ENCODE data around the gene PHF21B.
"Not testable (repeated sequence)": the region's sequence is repeated elsewhere in the genome, so short reads cannot be mapped to it uniquely, and the experiment has no call there.

PHF21B gene

GRCh38 chr22:44871782-44872181 lies 138.0 kb downstream of the PHF21B start:
- DNase-seq (ENCODE audit: low read depth): no peak

- no peak for DNase-seq (ENCODE audit: low read depth)
These were observed 139.8 kb downstream of the PHF21B start for GRCh38 chr22:44870021-44870420.

DNA sequence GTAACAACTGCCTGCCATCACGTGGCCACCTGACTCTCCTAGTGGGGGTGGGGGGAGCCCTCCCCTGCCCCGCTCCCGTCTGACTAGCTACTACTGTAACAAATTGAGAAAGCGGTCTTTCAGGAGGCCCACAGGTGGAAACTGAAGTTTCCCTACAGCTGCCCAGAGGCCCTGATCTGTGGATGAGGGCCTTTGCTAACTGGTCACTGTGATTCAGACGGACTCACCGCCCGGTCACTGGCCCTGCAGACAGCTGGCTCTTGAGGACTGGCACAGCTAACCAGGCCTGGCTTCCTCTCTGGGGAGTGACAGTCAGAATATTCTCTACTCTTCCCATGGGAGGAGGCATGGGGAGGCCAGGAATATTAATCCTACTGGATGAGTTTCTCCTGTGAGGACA lies 140.6 kb downstream of the PHF21B start:
- DNase-seq (ENCODE audit: low read depth): no peak

DNA sequence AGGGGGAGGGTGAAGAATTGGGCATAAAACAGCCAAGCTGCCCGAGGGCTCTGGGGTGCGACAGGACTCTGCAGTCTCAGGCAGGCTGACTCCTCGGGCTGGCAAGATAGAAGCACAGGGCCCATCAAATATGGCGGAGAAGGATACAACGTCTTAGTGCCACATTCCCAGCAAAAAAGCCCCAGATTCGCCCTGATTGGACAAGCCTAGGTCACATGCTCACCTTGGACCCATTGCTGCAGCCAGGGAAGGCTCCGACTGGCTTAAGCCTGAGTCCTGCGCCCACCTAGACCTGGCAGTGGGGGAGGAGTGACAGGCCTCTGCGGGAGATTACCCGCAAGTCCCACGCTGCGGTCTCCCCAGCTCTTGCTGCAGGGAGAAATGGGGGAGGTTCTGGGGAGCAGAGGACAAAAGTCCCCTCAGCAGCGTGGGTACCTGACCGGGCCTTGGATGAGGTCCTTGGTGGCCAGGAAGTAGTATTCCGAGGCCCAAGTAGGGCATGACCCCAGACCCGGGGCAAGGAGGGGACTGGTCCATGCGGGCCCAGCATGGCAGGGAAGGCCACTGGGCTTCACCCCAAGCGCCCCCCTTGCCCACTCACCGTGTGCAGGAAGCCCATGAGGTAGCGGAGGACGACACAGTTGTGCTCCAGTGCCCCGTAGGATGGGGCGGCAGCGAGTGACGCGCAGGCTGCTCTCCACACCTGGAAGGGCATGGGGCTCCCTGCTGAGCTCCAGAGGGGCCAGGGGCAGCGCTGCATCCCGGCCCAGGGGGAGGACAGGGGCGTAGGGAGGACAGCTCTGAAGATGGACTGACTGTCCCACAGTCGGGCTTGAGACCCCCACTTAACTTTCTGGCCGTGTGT lies 144.4 kb downstream of the PHF21B start:
- DNase-seq (ENCODE audit: low read depth): no peak

- DNase-seq (ENCODE audit: low read depth): no peak
These were observed 146.6 kb downstream of the PHF21B start for GRCh38 chr22:44862981-44863860.

- no peak for DNase-seq (ENCODE audit: low read depth)
These were observed 147.5 kb downstream of the PHF21B start for GRCh38 chr22:44862281-44862680.

DNA sequence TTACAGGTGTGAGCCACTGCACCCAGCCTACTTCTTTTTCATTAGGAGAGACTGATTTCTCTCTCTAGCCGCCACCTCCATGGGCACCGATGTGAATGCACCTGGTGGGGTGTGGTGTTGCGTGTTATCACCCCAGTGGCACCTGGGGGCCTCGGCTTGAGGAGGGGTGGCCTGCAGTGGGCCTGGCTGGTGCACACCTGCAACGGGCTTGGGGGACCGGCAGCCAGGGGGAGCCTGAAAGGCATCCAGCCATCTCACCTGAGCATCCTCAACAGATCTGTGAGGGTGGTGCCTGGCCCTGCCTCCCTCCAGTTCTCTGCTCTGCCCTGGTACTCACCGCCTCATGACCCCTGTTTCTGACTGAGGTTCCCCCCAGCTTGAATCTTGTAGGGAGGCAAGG lies 148.6 kb downstream of the PHF21B start:
- no peak for DNase-seq (ENCODE audit: low read depth)

DNA sequence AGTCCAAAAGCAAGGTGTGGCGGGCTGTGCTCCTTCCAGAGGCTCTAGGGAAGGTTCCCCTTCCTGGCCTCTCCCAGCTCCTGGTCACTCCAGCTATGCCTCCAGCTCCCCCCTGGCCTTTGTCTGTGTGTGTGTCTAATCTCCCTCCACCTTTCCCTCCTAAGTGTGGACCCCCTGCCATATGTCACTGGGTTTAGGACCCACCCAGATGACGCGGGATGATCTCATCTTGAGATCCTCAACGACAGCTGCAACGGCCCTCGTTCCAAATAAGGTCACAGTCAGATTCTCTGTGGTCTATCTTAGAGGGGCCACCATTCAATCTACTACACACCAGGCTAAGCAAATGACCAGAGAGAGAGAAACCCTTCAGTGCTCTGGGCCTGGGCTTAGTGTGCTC lies 149.5 kb downstream of the PHF21B start:
- DNase-seq (ENCODE audit: low read depth): no peak

DNA sequence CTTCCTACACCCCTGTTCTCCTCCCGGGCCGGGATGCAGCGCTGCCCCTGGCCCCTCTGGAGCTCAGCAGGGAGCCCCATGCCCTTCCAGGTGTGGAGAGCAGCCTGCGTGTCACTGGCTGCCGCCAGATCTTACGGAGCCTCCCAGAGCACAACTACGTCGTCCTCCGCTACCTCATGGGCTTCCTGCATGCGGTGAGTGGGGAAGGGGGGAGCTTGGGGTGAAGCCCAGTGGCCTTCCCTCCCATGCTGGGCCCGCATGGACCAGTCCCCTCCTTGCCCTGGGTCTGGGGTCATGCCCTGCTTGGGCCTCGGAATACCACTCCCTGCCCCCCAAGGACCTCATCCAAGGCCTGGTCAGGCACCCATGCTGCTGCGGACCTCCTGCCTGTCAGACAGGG lies 150.2 kb downstream of the PHF21B start:
- DNase-seq (ENCODE audit: low read depth): no peak

GRCh38 chr22:44858819-44859218 lies 151.0 kb downstream of the PHF21B start:
- DNase-seq (ENCODE audit: low read depth): not testable (repeated sequence)

DNA sequence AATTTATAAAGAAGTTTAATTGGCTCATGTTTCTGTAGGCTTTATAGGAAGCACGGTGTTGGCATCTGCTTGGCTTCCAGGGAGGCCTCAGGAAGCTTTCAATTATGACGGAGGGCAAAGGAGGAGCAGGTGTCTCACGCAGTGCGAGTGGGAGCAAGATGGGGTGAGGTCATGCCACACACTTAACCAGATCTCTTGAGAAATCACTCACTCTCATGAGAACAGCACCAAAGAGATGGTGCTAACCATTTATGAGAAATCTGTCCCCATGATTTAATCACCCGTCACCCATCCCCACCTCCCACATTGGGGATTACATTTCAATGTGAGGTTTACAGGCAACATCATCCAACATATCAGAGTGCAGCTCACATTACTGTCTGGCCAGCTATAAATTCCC lies 153.9 kb downstream of the PHF21B start:
- DNase-seq (ENCODE audit: low read depth): no peak

DNA sequence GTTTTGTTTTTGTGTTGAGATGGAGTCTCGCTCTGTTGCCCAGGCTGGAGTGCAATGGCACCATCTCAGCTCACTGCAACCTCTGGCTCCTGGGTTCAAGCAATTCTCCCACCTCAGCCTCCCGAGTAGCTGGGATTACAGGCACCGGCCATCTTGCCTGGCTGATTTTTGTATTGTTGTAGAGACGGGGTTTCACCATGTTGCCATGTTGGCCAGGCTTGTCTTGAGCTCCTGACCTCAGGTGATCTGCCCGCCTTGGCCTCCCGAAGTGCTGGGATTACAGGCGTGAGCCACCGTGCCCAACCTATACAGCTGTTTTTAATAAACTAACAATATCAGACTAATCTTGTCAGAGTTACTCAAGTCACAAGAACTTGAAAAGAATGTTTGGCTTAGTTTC lies 155.2 kb downstream of the PHF21B start:
- not testable (repeated sequence) for DNase-seq (ENCODE audit: low read depth)

GRCh38 chr22:44850946-44851345 lies 158.9 kb downstream of the PHF21B start:
- no peak for DNase-seq (ENCODE audit: low read depth)

- DNase-seq (ENCODE audit: low read depth): no peak
These were observed 160.9 kb downstream of the PHF21B start for GRCh38 chr22:44848791-44849420.

DNA sequence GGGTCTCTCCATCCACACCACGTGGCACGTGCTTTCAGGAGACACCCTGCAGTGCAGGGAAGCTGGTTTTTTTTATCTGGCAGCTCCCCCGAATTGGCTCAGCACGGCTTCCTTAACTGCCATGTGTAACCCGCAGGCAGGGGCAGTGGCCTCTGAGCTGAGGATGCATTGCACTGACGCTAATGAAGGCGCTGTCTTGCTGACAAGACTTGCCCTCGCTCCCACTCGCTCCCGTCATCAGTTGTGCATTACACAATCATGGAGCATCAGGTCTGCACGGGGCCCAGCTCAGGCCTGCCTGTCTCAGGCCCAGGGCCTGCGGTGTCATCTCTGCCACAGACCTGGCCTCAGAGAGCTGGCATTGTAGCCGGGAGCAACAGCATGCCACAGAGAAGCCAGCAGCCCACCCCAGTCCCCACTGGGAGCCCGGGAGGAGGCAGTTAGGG lies 161.5 kb downstream of the PHF21B start:
- no peak for DNase-seq (ENCODE audit: low read depth)

- DNase-seq (ENCODE audit: low read depth): no peak
These were observed 161.9 kb downstream of the PHF21B start for GRCh38 chr22:44847892-44848291.

GRCh38 chr22:44847380-44847779 lies 162.4 kb downstream of the PHF21B start:
- no peak for DNase-seq (ENCODE audit: low read depth)

DNA sequence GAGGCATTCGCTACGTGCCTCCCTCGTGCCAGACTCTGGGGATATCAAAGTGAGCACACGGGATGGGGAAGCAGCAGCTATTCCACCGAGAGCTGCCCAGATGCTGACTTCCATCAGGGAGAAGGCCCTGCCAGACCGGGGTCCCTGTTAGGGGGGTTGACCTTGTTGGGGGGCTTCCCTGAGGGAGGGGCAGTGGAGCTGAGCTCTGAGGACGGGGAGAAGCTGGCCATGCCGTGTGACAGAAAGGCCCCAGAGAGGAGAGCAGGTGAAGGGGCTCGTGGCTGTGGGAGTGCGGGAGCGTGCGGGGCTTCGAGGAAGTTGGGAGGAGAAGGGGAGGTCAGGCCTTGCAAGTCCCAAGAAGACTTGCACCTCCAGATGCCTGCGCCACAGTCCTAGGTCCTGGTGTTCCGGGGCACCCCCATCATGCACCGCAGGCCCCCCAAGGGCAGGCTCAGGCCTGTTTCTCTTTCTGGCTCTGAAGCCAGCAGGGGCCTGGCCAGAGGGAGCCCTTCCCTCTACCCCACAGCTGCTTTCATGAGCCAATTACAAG lies 163.0 kb downstream of the PHF21B start:
- no peak for DNase-seq (ENCODE audit: low read depth)

GRCh38 chr22:44845796-44846720 lies 163.7 kb downstream of the PHF21B start:
- DNase-seq (ENCODE audit: low read depth): no peak

- DNase-seq (ENCODE audit: low read depth): no peak
These were observed 164.6 kb downstream of the PHF21B start for GRCh38 chr22:44845191-44845590.

DNA sequence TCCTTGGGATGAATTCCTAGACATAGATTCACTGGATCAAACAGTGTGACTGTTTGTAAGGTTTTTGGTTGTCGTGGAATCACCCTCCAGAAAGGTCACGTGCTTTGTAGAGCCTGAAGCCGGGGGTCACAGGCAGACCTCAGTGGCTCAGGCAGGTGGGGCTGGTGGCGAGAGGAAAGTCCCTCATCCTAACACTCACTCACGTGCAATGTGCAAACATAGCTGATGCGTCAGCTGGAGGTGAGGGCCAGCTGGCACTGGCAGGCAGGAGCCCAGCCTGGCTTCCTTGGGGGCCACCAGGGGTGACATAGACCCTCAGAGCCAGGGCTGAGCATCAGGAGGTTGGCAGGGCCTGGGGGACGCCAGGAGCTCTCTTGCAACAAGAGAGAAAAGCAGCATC lies 167.4 kb downstream of the PHF21B start:
- DNase-seq (ENCODE audit: low read depth): no peak
